HEK293 (cell line): ENCODE data around the gene AFAP1L2.

Source experiments
- CTCF ChIA-PET: fragments of 350-600 bp; formaldehyde crosslinking; extraction: SDS; loops from one replicate; lab custom pipeline; 2021; ENCODE audit warnings: antibody characterized with exemption; lab: Yijun Ruan, JAX
- POLR2A ChIA-PET: fragments of 300-600 bp; formaldehyde crosslinking; extraction: SDS; loops from one replicate; lab custom pipeline; 2020; ENCODE audit warnings: antibody characterized with exemption, inconsistent platforms; lab: Yijun Ruan, JAX
- H3K27ac ChIP-seq: fragments of 200-500 bp; sonication (Bioruptor generic); 2 replicates; pipeline ENCODE4 v1.5.1; 2014; ENCODE audit warnings: low read depth, low read length, control low read depth, inconsistent platforms; ENCODE audit errors: extremely low read depth
- H3K36me3 ChIP-seq, 2 experiments: fragments of 200-500 bp in 1 of 2; sonication (Bioruptor generic) in 1 of 2; 1 replicate in 1 of 2; 2 replicates in 1 of 2; pipeline ENCODE4 v1.5.1; 2014 to 2017; ENCODE audit warnings: inconsistent platforms in 2 of 2, low read length in 2 of 2; ENCODE audit not compliant: control insufficient read depth in 2 of 2, insufficient read depth in 1 of 2
- H3K4me1 ChIP-seq: fragments of 200-500 bp; sonication (Bioruptor generic); 2 replicates; pipeline ENCODE4 v1.5.1; 2014; ENCODE audit warnings: mild to moderate bottlenecking, low read length, inconsistent platforms; ENCODE audit not compliant: control insufficient read depth, insufficient read depth
- H3K4me3 ChIP-seq: 2 replicates; pipeline ENCODE4 v1.5.1; 2011; ENCODE audit warnings: low read depth, mild to moderate bottlenecking, control low read depth, low read length, moderate library complexity
- H3K9me3 ChIP-seq: fragments of 200-500 bp; sonication (Bioruptor generic); 2 replicates; pipeline ENCODE4 v1.5.1; 2014; ENCODE audit warnings: low read depth, low read length, inconsistent platforms; ENCODE audit not compliant: control insufficient read depth, insufficient read depth
- CTCF ChIP-seq: fragments of 450-650 bp; formaldehyde crosslinking; IDR thresholded peaks from 2 replicates; pipeline ENCODE4 v1.5.1; 2016; ENCODE audit warnings: missing biosample characterization, missing genetic modification characterization
- EGR2 ChIP-seq: fragments of 450-650 bp; formaldehyde crosslinking; IDR thresholded peaks from 2 replicates; pipeline ENCODE4 v1.5.1; 2016; ENCODE audit warnings: low read depth, missing biosample characterization, missing genetic modification characterization
- HOXD13 ChIP-seq: sonication (generic); formaldehyde crosslinking; IDR thresholded peaks from 2 replicates; pipeline ENCODE4 v1.8.0; 2022; ENCODE audit warnings: missing genetic modification reagents, borderline replicate concordance
- KLF7 ChIP-seq: fragments of 450-650 bp; formaldehyde crosslinking; IDR thresholded peaks from 2 replicates; pipeline ENCODE4 v1.5.1; 2016; ENCODE audit warnings: missing biosample characterization, missing genetic modification characterization, borderline replicate concordance
- MEIS1 ChIP-seq: sonication (generic); formaldehyde crosslinking; IDR thresholded peaks from 2 replicates; pipeline ENCODE4 v1.8.1; 2022; ENCODE audit warnings: missing genetic modification reagents, mild to moderate bottlenecking, borderline replicate concordance
- SALL2 ChIP-seq: fragments of 450-650 bp; formaldehyde crosslinking; IDR thresholded peaks from 2 replicates; pipeline ENCODE4 v1.5.0; 2017; ENCODE audit warnings: missing biosample characterization, mild to moderate bottlenecking, missing genetic modification characterization, borderline replicate concordance
- SP3 ChIP-seq: fragments of 450-650 bp; formaldehyde crosslinking; IDR thresholded peaks from 2 replicates; pipeline ENCODE4 v1.5.1; 2016; ENCODE audit warnings: missing biosample characterization, missing genetic modification characterization
- ZBTB1 ChIP-seq: fragments of 450-650 bp; formaldehyde crosslinking; IDR thresholded peaks from 2 replicates; pipeline ENCODE4 v1.5.1; 2016; ENCODE audit warnings: missing biosample characterization, missing genetic modification characterization
- ZBTB44 ChIP-seq: fragments of 450-650 bp; IDR thresholded peaks from 2 replicates; pipeline ENCODE4 v1.5.1; 2018; ENCODE audit warnings: missing biosample characterization, mild to moderate bottlenecking, missing genetic modification characterization
- ZFHX2 ChIP-seq: fragments of 450-650 bp; formaldehyde crosslinking; conservative IDR thresholded peaks from 2 replicates; pipeline ENCODE4 v1.5.1; 2016; ENCODE audit warnings: missing biosample characterization, missing genetic modification characterization
- ZNF114 ChIP-seq: fragments of 450-650 bp; formaldehyde crosslinking; IDR thresholded peaks from 2 replicates; pipeline ENCODE4 v1.5.0; 2017; ENCODE audit warnings: missing biosample characterization, missing genetic modification characterization
- ZNF140 ChIP-seq: fragments of 450-650 bp; formaldehyde crosslinking; IDR thresholded peaks from 2 replicates; pipeline ENCODE4 v1.5.1; 2016; ENCODE audit warnings: missing biosample characterization, missing genetic modification characterization
- ZNF169 ChIP-seq: fragments of 450-650 bp; formaldehyde crosslinking; IDR thresholded peaks from 2 replicates; pipeline ENCODE4 v1.5.1; 2016; ENCODE audit warnings: missing biosample characterization, missing genetic modification characterization
- ZNF19 ChIP-seq: fragments of 450-650 bp; formaldehyde crosslinking; IDR thresholded peaks from 2 replicates; pipeline ENCODE4; 2016; ENCODE audit warnings: missing biosample characterization, missing genetic modification characterization, low read depth
- ZNF239 ChIP-seq: fragments of 450-650 bp; formaldehyde crosslinking; IDR thresholded peaks from 2 replicates; pipeline ENCODE4 v1.5.1; 2016; ENCODE audit warnings: missing biosample characterization, missing genetic modification characterization
- ZNF266 ChIP-seq: fragments of 450-650 bp; formaldehyde crosslinking; IDR thresholded peaks from 2 replicates; pipeline ENCODE4 v1.5.1; 2016; ENCODE audit warnings: missing biosample characterization, missing genetic modification characterization, low read depth
- ZNF302 ChIP-seq: fragments of 450-650 bp; formaldehyde crosslinking; IDR thresholded peaks from 2 replicates; pipeline ENCODE4 v1.5.1; 2016; ENCODE audit warnings: missing biosample characterization, missing genetic modification characterization, low read depth
- ZNF311 ChIP-seq: fragments of 450-650 bp; formaldehyde crosslinking; IDR thresholded peaks from 2 replicates; pipeline ENCODE4 v1.5.1; 2017; ENCODE audit warnings: missing biosample characterization, missing genetic modification characterization, borderline replicate concordance
- ZNF341 ChIP-seq: fragments of 450-650 bp; formaldehyde crosslinking; IDR thresholded peaks from 2 replicates; pipeline ENCODE4; 2016; ENCODE audit warnings: low read depth, missing biosample characterization, missing genetic modification characterization
- ZNF391 ChIP-seq: fragments of 450-650 bp; formaldehyde crosslinking; IDR thresholded peaks from 2 replicates; pipeline ENCODE4 v1.5.1; 2016; ENCODE audit warnings: low read depth, missing biosample characterization, missing genetic modification characterization, borderline replicate concordance
- ZNF404 ChIP-seq: fragments of 450-650 bp; formaldehyde crosslinking; IDR thresholded peaks from 2 replicates; pipeline ENCODE4 v1.5.1; 2017; ENCODE audit warnings: missing biosample characterization, missing genetic modification characterization
- ZNF426 ChIP-seq: fragments of 450-650 bp; formaldehyde crosslinking; IDR thresholded peaks from 2 replicates; pipeline ENCODE4 v1.5.1; 2017; ENCODE audit warnings: missing biosample characterization, missing genetic modification characterization, mild to moderate bottlenecking, inconsistent platforms, moderate library complexity
- ZNF488 ChIP-seq: fragments of 450-650 bp; formaldehyde crosslinking; IDR thresholded peaks from 2 replicates; pipeline ENCODE4 v1.5.1; 2016; ENCODE audit warnings: missing biosample characterization, missing genetic modification characterization
- ZNF510 ChIP-seq: fragments of 450-650 bp; formaldehyde crosslinking; IDR thresholded peaks from 2 replicates; pipeline ENCODE4 v1.5.1; 2018; ENCODE audit warnings: mild to moderate bottlenecking, missing genetic modification characterization, missing biosample characterization; ENCODE audit not compliant: insufficient replicate concordance
- ZNF514 ChIP-seq: fragments of 450-650 bp; formaldehyde crosslinking; IDR thresholded peaks from 2 replicates; pipeline ENCODE4 v1.5.1; 2016; ENCODE audit warnings: missing biosample characterization, missing genetic modification characterization
- ZNF558 ChIP-seq: fragments of 450-650 bp; formaldehyde crosslinking; IDR thresholded peaks from 2 replicates; pipeline ENCODE4 v1.5.1; 2016; ENCODE audit warnings: missing biosample characterization, missing genetic modification characterization
- ZNF585B ChIP-seq: fragments of 450-650 bp; formaldehyde crosslinking; IDR thresholded peaks from 2 replicates; pipeline ENCODE4 v1.5.1; 2016; ENCODE audit warnings: missing biosample characterization, missing genetic modification characterization
- ZNF596 ChIP-seq: fragments of 450-650 bp; IDR thresholded peaks from 2 replicates; pipeline ENCODE4 v1.5.0; 2018; ENCODE audit warnings: missing biosample characterization, mild to moderate bottlenecking, missing genetic modification characterization, moderate library complexity
- ZNF600 ChIP-seq: fragments of 450-650 bp; formaldehyde crosslinking; IDR thresholded peaks from 2 replicates; pipeline ENCODE4 v1.5.1; 2016; ENCODE audit warnings: missing biosample characterization, missing genetic modification characterization
- ZNF645 ChIP-seq: fragments of 450-650 bp; formaldehyde crosslinking; IDR thresholded peaks from 2 replicates; pipeline ENCODE4; 2016; ENCODE audit warnings: missing biosample characterization, missing genetic modification characterization
- ZNF791 ChIP-seq: fragments of 450-650 bp; formaldehyde crosslinking; IDR thresholded peaks from 2 replicates; pipeline ENCODE4 v1.5.1; 2016; ENCODE audit warnings: missing biosample characterization, missing genetic modification characterization
- ZXDB ChIP-seq: fragments of 450-650 bp; formaldehyde crosslinking; IDR thresholded peaks from 2 replicates; pipeline ENCODE4 v1.5.1; 2016; ENCODE audit warnings: missing biosample characterization, missing genetic modification characterization

The AFAP1L2 gene

GRCh38 chr10:114304571-114305421, 99.5 kb downstream of the AFAP1L2 start (continued):
- TF ChIP-seq ZNF510 (tag by site-specific recombination) = no peak
- no peak for TF ChIP-seq MEIS1 (CRISPR knock-in tag)

GRCh38 chr10:114304017-114304570, 100.2 kb downstream of the AFAP1L2 start:
- ChIA-PET CTCF (interaction anchor here (0.6 to 3.1 kb wide), 80 partner anchors 8 to 891 kb away, joined by 3 to 30 read pairs (median 4); partner anchors contain the start of genes AFAP1L2 and CCDC186), POLR2A (interaction anchor here (1.0 to 1.3 kb wide), 2 partner anchors 68 to 99 kb away, joined by 3 read pairs; no protein-coding TSS in a partner anchor)
- H3K9me3 ChIP-seq = no peaks in the 10 kb centered on the region
- no peaks in the 10 kb centered on the region for H3K4me1 ChIP-seq
- no peak overlapping the region; the same call in 1 of the 2 replicates for H3K4me3 ChIP-seq
- H3K27ac ChIP-seq = no peak overlapping the region
- no peaks in the 10 kb centered on the region for H3K36me3 ChIP-seq
- TF ChIP-seq KLF7 = no peak
- TF ChIP-seq ZNF514 (tag by site-specific recombination) = no peak
- TF ChIP-seq ZNF311 (tag by site-specific recombination) = no peak
- no peak for TF ChIP-seq ZNF791
- TF ChIP-seq SALL2 = no peak
- TF ChIP-seq ZXDB (tag by site-specific recombination) = peak; percentile 18; the same call in 1 of the 2 replicates
- TF ChIP-seq ZNF114 (tag by site-specific recombination) = no peak
- TF ChIP-seq ZNF302 = no peak
- no peak for TF ChIP-seq ZNF596 (tag by site-specific recombination)
- no peak for TF ChIP-seq ZNF645 (tag by site-specific recombination)
- no peak for TF ChIP-seq HOXD13 (CRISPR knock-in tag)
- no peak for TF ChIP-seq SP3
- no peak for TF ChIP-seq ZBTB1 (tag by site-specific recombination)
- TF ChIP-seq ZNF239 = no peak
- TF ChIP-seq ZNF169 (tag by site-specific recombination) = no peak
- TF ChIP-seq ZNF266 (tag by site-specific recombination) = no peak
- TF ChIP-seq ZBTB44 = peak; percentile 54; the same call in 1 of the 2 replicates
- TF ChIP-seq CTCF (tag by site-specific recombination) = peak; percentile 76
- no peak for TF ChIP-seq ZNF488 (tag by site-specific recombination)
- no peak for TF ChIP-seq ZNF404 (tag by site-specific recombination)
- TF ChIP-seq ZNF558 (tag by site-specific recombination) = no peak; the same call in 1 of the 2 replicates
- no peak; the same call in 1 of the 2 replicates for TF ChIP-seq ZNF341 (tag by site-specific recombination)
- no peak for TF ChIP-seq ZNF585B
- TF ChIP-seq ZFHX2 = no peak
- TF ChIP-seq ZNF19 (tag by site-specific recombination) = no peak
- TF ChIP-seq EGR2 = no peak
- TF ChIP-seq ZNF391 (tag by site-specific recombination) = no peak
- TF ChIP-seq ZNF140 (tag by site-specific recombination) = no peak
- TF ChIP-seq ZNF426 (tag by site-specific recombination) = no peak
- TF ChIP-seq ZNF600 (tag by site-specific recombination) = no peak
